Erythroblast (primary cell): ENCODE results near the gene SLC1A7.

ENCODE experiments used
- GATA1 ChIP-seq: IDR thresholded peaks from 2 replicates; pipeline ENCODE4 v1.6.1; 2011; ENCODE audit warnings: low read depth, mild to moderate bottlenecking, control low read depth, low read length, moderate library complexity
- POLR2A ChIP-seq: IDR thresholded peaks from 2 replicates; pipeline ENCODE4 v1.6.1; 2011; ENCODE audit warnings: mild to moderate bottlenecking, low read length

- TF ChIP-seq POLR2A (no peak), GATA1 (no peak)
Measured at GRCh38 chr1:53057127-53057526, 85.3 kb downstream of the SLC1A7 start.
